Stimulated activated naive CD8-positive, alpha-beta T cell treated with anti-CD3 and anti-CD28 coated beads, Interleukin-15, Interleukin-2, amounts not matched to agents 100 U/mL and 50 U/mL, for 24 hours (primary cell): ENCODE results near the gene CCDC74A.
A peak's percentile ranks its signal among the peaks of the same experiment; 100 is the strongest.
"Not testable (repeated sequence)": the region's sequence is repeated elsewhere in the genome, so short reads cannot be mapped to it uniquely, and the experiment has no call there.

Source experiments
- ATAC-seq: fragments of 150-1000 bp; cut with Tn5 transposase; one replicate; pipeline ENCODE4 v1.10.0; 2021
- DNase-seq: peaks from one replicate; pipeline ENCODE4 v3.0.0; 2021

Gene CCDC74A

DNA sequence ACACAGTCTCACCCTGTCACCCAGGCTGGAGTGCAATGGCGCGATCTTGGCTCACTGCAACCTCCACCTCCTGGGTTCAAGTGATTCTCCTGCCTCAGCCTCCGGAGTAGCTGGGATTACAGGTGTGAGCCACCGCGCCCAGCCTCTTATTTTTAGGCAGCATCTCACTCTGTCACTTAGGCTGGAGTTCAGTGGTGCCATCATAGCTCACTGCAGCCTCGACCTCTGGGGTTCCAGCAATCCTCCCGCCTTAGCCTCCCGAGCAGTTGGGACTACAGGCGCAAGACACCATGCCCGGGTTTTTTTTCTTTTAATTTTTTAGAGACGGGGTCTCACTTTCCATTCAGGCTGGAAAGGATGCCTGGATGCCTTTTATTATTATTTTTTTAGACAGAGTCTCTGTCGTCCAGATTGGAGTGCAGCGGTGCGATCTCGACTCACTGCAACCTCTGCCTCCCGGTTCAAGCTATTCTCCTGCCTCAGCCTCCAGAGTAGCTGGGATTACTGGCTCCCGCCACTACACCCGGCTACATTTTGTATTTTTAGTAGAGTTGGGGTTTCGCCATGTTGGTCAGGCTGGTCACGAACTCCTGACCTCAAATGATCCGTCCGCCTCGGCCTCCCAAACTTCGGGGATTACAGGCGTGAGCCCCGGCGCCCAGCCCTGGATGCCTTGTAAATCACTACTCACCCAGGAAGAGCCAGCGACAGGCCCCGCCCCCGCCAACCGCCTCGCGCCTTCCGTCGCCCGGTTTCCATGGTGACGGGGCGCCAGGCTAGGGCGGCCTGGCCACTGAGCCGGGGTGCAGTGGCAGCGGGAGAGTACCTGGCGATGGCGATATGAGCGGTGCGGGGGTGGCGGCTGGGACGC is at the start of gene CCDC74A:
Gene CCDC74A (plus strand): TSS at position 758 of the 871 bp plus-strand sequence. CDS start 83 bp downstream, at position 841.
- ATAC-seq: peak; percentile 86
- peak; percentile 84 for DNase-seq

DNA sequence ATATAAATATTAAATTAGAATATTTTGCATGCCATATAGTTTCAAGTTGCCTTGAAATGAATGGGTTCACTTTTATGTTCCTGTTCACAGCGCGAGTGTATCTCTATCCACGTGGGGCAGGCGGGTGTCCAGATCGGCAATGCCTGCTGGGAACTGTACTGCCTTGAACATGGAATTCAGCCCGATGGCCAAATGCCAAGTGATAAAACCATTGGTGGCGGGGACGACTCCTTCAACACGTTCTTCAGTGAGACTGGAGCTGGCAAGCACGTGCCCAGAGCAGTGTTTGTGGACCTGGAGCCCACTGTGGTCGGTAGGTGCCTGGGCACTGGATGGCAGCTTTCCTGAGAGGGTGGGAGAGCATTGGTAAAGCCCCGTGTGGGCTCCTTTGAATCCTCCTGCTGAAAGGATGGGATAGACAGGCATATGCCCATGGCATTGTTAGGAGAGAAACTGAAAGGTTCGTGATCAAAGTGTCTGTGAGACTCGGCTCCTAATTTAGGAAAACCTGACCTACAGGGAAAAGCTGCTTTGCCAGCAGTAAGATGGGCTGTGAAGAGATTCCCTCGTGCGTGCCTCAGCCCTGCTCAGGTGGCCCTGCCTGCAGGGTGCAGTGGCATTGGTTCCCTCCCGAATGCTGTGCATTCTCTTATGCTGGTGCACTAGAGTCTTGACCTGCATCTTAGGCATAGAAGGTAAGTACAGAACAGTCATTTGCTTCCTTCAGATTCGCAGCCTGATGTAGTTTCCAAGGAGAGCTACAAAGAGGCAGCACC is 49.4 kb upstream of the CCDC74A start:
- ATAC-seq, DNase-seq: not testable (repeated sequence)

DNA sequence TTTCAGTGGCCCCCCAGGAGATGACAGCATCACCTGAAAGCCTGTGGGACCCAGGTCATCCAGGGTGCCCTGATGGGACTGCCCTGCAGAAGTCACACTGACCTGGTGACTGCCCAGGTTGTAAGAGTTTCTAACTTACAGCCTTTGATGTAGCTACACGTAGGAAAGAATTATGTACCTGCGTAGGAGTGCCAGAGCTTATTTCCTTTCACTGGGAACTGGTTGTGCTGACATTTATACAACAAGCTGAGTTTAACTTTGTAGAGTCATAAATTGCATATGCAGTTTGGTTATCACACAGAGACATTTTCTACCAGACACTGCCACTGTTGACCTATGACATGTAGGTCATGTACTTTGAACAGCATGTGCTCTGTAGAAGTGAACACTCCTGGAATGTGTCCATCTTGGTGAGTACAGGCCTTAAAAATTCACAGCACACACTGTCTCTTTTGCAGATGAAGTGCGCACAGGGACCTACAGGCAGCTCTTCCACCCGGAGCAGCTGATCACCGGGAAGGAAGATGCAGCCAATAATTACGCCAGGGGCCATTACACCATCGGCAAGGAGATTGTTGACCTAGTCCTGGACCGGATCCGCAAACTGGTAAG is 48.7 kb upstream of the CCDC74A start:
- ATAC-seq: peak; percentile 42
- not testable (repeated sequence) for DNase-seq

DNA sequence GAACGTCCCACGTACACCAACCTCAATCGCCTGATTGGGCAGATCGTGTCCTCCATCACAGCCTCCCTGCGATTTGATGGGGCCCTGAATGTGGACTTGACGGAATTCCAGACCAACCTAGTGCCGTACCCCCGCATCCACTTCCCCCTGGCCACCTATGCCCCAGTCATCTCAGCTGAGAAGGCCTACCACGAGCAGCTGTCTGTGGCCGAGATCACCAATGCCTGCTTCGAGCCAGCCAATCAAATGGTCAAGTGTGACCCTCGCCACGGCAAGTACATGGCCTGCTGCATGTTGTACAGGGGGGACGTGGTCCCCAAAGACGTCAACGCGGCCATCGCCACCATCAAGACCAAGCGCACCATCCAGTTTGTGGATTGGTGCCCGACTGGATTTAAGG is 47.3 kb upstream of the CCDC74A start:
- ATAC-seq, DNase-seq: not testable (repeated sequence)

DNA sequence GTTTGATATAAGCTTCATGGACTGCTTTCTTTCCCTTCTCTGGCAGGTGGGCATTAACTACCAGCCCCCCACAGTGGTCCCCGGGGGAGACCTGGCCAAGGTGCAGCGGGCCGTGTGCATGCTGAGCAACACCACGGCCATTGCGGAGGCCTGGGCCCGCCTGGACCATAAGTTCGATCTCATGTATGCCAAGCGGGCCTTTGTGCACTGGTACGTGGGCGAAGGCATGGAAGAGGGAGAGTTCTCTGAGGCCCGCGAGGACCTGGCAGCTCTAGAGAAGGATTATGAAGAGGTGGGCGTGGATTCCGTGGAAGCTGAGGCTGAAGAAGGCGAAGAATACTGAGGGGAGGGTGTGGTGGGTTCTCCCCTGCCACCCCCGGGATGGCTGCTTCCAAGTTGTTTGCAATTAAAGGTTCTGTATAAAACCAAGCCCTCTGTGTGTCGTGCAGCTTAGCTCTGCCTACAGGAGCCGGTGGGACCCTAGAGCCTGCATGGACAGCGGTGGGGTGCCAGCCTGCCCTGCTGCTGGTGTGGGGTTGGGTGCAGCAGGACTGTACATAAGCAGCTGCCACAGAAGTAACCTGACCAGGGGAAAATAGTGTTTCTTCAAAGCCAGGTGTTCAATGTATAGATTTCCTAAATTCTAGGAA is 45.1 kb upstream of the CCDC74A start:
- ATAC-seq, DNase-seq: not testable (repeated sequence)

DNA sequence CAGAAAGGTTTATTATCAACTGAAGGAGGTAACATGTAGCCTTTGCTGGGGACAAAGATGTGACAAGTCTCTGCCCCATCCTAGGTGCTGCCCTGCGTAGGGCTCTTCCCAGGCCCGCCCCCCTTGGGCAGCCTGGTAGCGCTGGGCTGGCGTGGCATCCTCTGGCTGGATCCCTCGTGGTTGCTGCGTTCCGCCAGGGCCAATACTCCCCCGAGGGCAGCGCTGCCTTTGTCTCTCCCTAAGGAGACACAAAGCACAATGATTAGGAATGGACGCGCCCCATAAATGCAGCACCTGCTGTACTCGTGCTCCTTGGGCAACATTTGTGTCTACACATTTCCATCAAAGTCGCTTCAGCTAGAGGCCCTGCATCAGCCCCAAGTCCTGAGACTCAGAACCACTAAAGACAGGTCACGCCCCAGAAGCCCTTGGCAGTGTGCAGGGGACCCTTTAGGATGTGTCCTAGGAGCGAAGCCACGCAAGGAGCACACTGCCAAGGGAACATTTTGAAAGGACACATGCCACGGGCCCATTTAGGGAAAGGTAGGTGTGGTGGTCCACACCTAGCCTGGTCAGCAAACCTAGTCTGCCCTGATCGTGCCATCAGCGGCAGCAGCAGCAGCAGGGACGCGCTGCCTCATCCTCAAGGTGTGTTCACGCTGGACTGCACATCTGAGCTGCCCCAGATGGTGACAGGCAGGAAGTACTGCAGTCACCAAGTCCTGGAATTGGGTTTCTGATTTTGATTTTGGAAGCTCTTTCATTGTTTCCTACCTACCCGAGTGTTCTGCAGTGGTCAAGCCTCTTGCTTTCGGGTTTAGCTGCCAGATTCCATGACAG is 43.5 kb upstream of the CCDC74A start:
- DNase-seq, ATAC-seq: not testable (repeated sequence)

DNA sequence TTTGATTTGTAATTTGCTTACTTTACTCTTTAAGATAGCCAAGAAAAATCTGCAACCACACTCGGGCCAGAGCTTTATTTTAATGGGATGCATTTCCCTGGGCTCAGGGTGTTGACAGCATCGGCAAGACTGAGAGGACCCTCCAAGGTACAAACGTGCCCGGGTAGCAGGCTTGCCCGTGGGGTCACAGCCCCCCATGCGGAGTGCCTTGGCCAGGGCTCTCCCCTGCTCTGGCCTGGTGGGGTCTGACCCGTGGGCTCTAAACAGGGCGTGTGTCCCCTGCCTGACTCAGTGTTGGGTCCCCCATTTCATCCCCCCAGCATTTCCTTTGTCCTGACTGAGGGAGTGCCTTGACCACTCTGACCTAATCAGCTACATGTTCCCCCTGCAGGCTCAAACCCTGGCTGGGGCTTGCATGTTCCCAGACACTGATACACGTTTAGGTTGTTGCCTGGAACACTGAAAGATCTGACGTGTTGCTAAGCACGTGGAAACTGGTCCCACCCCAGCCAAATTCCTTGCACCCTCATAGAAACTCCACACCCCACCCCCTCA is 42.7 kb upstream of the CCDC74A start:
- not testable (repeated sequence) for ATAC-seq, DNase-seq

DNA sequence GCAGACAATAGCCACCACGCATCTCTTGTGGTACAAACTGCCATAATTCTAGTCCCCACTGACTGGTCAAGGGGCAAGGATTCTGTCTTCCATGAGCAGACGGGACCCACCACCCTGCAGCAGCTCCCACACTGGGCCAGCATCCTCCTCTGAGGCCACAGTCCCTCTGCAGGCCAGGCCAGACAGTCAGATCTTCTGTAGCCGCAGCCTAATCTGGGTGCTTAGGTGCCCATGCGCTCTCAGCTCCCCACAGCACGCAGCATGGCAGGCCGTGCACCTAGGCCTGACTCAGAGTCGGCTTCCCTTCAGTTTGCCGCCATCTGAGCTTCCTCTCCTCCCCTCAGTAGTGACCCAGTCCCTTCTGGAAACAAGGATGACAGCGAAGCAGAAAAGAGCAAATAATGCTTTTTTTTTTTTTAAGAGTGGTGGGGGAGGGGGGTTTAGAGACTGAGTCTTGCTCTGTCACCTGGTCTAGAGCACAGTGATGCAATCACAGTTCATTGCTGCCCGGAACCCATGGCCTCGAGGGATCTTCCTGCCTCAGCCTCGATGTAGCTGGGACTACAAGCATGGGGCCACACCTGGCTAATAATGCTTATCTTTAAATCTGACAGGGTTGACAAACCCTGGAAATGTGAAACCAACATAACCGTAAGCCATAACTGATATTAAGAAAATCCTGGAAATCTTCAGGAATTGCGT is 41.3 kb upstream of the CCDC74A start:
- not testable (repeated sequence) for ATAC-seq, DNase-seq

DNA sequence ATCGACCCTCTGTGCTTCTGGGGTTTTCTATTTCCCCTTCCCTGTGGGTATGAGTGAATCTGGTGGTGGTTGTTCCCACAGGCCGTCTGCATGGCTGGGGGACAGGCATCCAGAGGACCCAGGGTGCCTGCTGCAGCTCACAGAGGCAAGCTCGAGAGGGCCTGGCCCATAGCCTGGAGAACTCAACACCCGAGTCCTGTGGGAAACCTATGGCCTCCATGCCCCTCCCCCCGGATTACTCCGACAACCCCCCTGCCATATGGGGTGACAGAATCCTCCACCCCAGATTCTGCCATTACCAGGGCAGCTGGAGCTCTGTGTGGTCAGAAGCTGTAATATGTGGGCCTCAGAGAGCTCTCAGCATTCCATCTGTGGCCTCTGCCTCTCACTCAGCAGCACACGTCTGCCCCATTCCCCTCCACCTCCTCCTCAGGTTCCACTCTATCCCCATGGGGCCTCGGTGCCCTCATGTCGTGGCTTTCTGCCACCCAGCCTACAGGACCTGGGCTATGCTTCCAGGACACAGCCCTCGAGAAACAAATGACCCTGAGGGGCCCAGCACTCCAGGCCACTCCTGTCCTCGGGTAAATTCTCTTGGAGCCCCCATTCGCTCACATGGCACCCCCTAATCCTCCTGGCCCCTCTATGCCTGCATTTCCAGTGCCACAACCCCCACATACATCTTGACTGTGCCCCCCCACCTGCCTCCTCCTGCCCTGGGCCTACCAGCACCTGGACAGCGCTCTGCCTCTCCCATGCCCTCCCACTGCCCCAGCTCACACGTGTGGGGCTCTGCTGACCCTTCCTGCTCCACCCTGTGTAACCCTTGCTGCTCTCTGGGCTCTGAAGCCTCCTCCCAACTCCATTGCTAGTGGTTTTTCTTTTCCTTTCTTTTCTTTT is 39.1 kb upstream of the CCDC74A start:
- no peak for ATAC-seq
- no peak for DNase-seq

DNA sequence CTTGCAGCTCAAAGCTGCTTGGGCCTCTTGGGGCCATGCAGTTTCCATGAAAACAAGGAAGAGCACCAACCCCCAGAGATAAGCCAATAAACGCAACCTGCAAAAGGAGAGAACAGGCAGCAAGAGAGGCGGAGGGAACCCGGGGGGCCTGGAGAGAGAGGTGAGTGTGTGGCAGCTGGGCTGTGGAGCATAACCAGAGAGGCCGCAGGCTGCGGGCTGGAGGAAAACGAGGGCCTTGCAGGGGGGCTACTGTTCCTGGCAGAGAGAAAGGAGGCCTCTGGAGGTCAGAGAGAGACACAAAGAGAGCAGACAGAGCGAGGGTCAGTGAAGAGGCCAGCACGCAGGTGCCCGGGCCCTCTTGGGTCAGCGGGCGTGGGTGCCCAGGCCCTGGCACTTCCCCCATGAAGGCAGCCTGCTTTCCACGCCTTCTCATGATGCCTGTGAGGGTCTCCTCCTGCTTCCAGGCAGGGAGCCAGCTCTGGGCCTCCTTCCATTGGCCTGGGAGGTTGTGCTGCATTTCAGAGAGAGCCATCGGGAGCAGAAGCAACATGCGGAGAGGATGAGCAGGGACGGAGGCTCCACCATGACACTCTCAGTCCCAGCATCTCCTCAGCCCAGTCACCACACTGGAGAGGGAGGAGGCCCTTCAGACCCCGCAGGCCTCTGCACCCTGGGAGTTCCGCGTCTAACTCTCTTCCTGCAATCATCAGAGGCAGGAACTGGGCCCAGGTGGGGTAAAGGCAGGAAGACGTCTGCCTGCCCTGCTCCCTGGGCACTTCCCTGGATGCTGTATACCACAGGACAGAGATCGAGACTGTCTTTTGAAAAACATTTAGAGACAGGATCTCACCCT is 36.8 kb upstream of the CCDC74A start:
- peak; percentile 32 for DNase-seq
- ATAC-seq: not testable (repeated sequence)

DNA sequence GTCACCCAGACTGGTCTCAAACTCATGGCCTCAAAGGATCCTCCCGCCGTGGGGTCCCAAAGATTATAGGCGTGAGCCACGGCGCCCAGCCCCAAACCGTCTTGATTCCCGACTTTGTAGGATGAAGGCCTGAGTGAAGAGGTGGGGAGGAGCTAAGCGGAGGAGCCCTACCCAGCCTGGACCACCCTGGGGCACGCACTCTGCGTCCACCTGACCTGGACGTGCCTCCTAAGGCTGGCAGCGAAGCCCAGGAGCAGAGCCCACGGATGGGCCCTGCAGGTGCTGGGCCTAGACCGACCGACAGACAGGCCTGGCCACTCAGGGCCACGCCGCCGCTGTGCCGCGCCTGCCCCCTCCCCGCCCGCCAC is 36.2 kb upstream of the CCDC74A start:
- not testable (repeated sequence) for ATAC-seq
- peak; percentile 27 for DNase-seq

DNA sequence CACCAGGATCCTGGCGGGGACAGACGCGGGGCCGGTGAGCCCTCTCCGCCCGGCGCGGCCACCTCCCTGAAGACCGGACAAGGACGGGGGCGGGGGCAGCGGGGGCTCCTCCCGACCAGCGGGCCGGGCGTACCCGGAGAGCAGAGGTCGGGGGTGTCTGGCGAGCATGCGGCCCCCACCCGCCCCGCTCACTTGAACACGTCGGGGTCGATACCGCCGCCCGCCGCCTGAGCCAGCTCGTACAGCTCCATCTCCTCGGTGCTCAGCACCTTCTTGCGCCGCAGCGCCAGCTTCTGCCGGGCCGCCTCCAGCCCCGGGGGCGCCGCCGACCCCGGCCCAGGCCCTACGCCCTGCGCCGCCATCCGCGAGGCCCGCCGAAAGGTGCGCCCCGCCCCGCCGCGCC is 35.7 kb upstream of the CCDC74A start, which contains the start of gene MZT2A:
Gene MZT2A (minus strand): TSS at position 383 of the 403 bp plus-strand sequence. CDS start 21 bp downstream, at position 362.
- not testable (repeated sequence) for DNase-seq, ATAC-seq

DNA sequence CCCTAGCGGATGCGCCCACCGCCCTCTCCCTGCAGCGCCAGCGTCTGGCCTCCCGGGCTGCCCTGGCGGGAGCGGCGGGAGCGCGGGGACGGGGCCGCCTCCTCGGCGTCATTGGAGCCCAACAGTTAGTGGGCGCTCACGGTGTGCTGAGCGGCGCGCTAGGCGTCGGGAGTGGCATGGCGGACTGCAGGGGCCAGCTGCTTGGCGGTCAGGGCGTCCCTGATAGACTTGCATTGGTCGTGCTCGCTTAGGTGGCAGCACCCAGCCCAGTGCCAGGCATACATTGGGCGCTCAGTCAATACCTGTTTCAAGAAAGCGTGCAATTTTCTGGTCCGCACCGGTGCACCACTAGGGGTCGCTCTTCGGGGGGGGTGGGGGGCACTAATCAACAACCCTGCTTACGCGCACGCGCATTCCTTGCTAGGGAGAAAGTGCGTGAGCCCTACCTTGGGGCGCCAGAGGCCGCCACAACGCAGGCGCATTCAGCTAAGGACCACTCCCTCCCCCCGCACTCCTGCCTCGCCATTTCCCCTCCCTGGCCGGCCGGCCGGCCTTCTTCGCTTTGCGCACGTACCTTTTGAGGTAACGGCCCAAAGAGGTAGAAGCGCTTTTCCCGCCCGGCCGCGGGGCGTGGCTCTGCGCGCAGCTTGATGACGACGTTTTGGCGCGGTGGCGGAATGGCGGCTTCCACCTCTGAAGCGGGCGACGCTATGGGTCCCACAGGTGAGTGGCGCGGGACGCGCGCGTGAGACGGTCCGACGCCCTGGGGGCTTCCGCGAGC is 35.1 kb upstream of the CCDC74A start:
- peak; percentile 84 for ATAC-seq

DNA sequence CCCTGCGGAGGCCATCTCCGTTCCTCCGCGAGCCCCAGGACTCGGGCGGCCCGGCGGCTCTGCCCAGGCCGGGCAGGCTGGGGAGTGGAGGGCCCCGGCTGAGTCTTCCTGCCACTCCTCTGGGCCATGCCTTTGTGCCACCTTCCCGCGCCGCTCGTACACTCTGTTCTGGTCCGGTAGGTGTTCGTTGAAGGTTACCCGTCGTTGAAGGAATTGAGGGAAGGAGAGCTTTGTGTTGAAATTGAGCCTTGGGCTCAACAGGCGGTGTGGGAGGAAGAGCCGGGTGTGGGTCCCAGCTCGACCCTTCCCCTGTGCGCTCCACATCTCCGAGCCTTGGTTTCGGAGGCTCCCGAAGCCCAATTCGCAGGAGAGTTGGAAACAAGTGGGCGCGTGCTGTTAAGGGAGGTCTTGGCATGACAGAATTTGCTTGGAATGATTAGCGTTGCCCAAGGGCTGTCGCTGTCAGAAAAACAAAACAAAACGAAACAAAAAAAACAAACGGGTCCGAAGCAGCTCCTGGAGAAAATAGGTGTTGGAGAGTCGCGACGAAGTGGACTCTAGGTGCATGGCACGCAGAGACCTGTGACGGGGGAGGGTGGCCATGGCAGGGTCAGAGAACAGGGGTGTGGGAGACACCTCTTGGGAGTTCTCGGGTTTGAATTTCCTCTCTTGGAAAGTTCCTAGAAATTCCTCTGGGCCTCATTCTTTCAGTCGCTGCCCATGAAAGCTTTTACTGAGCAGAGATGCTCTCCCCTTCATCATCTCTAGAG is 34.3 kb upstream of the CCDC74A start:
- DNase-seq (no peak), ATAC-seq (peak; percentile 17)

More for the DNA sequence above, 35.1 kb upstream of the CCDC74A start:
- peak; percentile 97 for DNase-seq

DNA sequence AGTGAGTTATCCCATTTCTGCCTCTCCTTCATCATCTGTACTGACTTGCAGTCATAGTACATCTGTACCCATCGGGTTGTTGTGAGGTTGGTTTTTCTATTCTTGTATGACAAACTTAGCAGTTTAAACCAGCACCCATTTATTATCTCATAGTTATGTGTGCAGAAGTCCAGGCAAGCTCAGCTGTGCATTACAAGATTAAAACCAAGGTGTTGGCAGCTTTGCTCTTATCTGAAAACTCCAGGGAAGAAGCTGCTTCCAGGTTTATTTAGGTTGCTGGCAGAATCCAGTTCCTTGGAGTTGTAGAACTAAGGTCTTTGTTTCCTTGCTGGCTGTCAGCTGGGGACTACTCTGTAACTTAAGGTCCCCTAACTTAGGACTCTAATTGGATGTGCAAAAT is 32.2 kb upstream of the CCDC74A start:
- not testable (repeated sequence) for ATAC-seq, DNase-seq

DNA sequence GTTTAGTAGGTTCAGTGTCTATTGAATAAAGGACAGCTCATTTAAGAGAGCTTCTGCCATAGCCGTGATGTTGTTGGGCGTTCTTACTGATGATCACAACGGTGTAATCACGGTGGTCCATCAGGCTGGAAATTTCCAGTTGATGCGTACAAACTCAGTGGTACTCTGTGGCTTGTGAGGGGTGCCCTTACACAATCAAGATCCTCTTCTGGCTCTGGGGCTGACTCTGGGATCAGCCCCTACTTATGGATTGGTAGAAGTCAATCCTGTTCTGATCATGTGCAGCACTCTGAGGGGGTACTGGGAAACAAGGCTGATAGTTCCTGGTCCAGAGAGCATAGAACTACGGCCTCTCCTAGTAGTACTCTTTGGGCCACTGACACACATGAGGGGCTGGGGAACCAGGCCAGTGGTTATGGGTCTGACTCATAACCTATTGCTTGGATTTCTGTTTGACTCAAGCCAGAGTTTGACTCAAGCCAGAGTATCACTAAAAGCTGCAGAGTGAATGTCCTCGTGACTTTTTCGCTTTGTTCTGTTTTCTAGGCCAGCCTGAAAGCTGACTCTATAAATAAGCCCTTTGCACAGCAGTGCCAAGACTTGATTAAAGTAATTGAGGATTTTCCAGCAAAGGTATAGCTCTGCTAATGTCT is 29.2 kb upstream of the CCDC74A start:
- not testable (repeated sequence) for DNase-seq
- ATAC-seq: peak; percentile 88
